ENCODE data around the gene LARP4B.

DNA sequence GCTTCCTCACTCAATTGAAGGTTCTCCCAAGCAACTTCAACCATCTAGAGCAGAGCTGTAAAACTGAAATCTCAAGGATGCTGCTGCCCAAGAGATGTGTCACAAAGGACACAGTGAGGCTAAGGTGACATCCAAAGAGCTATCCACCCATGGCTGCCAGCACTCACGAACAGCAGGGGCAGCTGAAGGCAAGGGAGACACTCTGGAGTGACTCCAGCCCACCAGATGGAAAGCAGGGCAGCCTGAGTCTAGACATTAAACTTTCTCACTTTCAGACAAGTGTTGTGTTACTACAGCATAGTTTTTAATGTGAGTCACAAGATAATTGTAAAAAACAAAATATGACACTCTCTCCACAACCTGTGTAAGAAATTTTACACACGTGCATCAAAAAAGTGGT is 113.5 kb downstream of the LARP4B start:
- TF ChIP-seq CTCF (IDR thresholded peaks at IDR 0.05; ENCODE audit: low read depth, low read length) (no peak), EZH2phosphoT487 (IDR thresholded peaks at IDR 0.05; ENCODE audit: low read depth) (no peak)
